HL-60 (cell line): Measurements from ENCODE around the gene CSAD.

Experiments
- CTCF ChIP-seq: IDR thresholded peaks from one replicate; pipeline ENCODE4 v1.5.1; 2011; ENCODE audit warnings: low read length, control low read depth, inconsistent platforms; ENCODE audit not compliant: insufficient read depth
- GABPA ChIP-seq: IDR thresholded peaks from 2 replicates; pipeline ENCODE4 v1.6.1; 2012; ENCODE audit warnings: low read depth
- POLR2AphosphoS5 ChIP-seq: IDR thresholded peaks from 2 replicates; pipeline ENCODE4 v1.6.1; 2012; ENCODE audit warnings: low read depth
- REST ChIP-seq: IDR thresholded peaks from 2 replicates; pipeline ENCODE4 v1.6.1; 2012; ENCODE audit warnings: low read depth; ENCODE audit not compliant: insufficient replicate concordance
- SPI1 ChIP-seq: IDR thresholded peaks from 2 replicates; pipeline ENCODE4 v1.6.1; 2012; ENCODE audit warnings: low read depth, mild to moderate bottlenecking, borderline replicate concordance

- TF ChIP-seq CTCF (no peak), POLR2AphosphoS5 (no peak), GABPA (no peak), SPI1 (no peak), REST (no peak)
Measured at GRCh38 chr12:53219956-53220693, 39.4 kb upstream of the CSAD start.
